Adrenal gland (tissue), 12 donors: Measurements from ENCODE around the gene NEIL1. TPM values are rescaled to one million over a fixed set of nuclear protein-coding genes. Genes with fewer than 3 reads are reported as not detected.

Source experiments
- DNase-seq, 7 donors: peaks; one replicate each; pipeline ENCODE4 v3.0.0-alpha.2; 2019 to 2020
- H3K27ac ChIP-seq, 5 donors: fragments of 200-600 bp; sonication (generic) in 4 of 5; 1 replicate in 3 of 5; 2 replicates in 2 of 5; pipeline versions ENCODE4 v1.5.1 to v1.8.0; 2016 to 2020; ENCODE audit warnings: mild to moderate bottlenecking in 1 of 5
- H3K27me3 ChIP-seq: fragments of 200-600 bp; 2 replicates; pipeline ENCODE4 v1.8.0; 2021
- H3K36me3 ChIP-seq, 2 donors: fragments of 200-600 bp; replicated peaks in 1 of 2; 1 replicate in 1 of 2; 2 replicates in 1 of 2; pipeline versions ENCODE4 v1.5.1 to v1.8.0; 2018 to 2022
- H3K4me1 ChIP-seq, 2 donors: fragments of 200-600 bp; replicated peaks in 1 of 2; 1 replicate in 1 of 2; 2 replicates in 1 of 2; pipeline versions ENCODE4 v1.5.1 to v1.8.0; 2018 to 2021
- H3K4me3 ChIP-seq, 4 donors: fragments of 200-600 bp; sonication (generic) in 3 of 4; one replicate each; pipeline ENCODE4 v1.5.1; 2016 to 2018
- H3K9me3 ChIP-seq, 3 donors: fragments of 200-600 bp; sonication (generic) in 1 of 3; replicated peaks in 1 of 3; 1 replicate in 2 of 3; 2 replicates in 1 of 3; pipeline versions ENCODE4 v1.5.1 to v1.8.0; 2016 to 2021
- CTCF ChIP-seq, 6 experiments: fragments of 450-650 bp in 4 of 6; fragments of 200-600 bp in 2 of 6; sonication (generic) in 1 of 6; IDR thresholded peaks; 1 replicate in 5 of 6; 2 replicates in 1 of 6; pipeline versions ENCODE4 v1.5.1 to v1.8.0; 2016 to 2021; ENCODE audit warnings: antibody characterized with exemption in 6 of 6, mild to moderate bottlenecking in 2 of 6, moderate library complexity in 1 of 6
- POLR2A ChIP-seq, 2 donors: fragments of 450-650 bp; IDR thresholded peaks; one replicate each; pipeline ENCODE4 v1.6.1; 2017; ENCODE audit warnings: antibody characterized with exemption in 2 of 2, mild to moderate bottlenecking in 2 of 2, moderate library complexity in 1 of 2
- WGBS, 4 donors: extraction: QIAGEN DNeasy Blood & Tissue Kit in 2 of 4; methylation state at CpG; one replicate each; pipeline versions ENCODE4 v1.1.5 to v1.1.7; 2013 to 2017; 5-methylcytosine and 5-hydroxymethylcytosine counted together
- intact Hi-C, 2 donors: fragments of 100-400 bp; cut with DNase I; formaldehyde crosslinking; loops; one replicate each; pipeline versions ENCODE4 v1.14.1 to v1.15.0; 2022 to 2023
- polyA plus RNA-seq, 3 donors: library from polyadenylated mRNA; stranded (reverse); fragments of 200-250 nt in 2 of 3; fragments of 350-450 nt in 1 of 3; fragmentation: Illumina TruSeq in 1 of 3; extraction: RNeasy Lipid Tissue Mini Kit (QIAGEN cat#74804) in 1 of 3; gene quantifications; one replicate each; pipeline ENCODE4 v1.2.3, GENCODE V29; 2013 to 2014
- total RNA-seq, 9 donors: library from RNA; depleted of rRNA in 4 of 9; stranded (reverse); fragments of >200 nt in 4 of 9; fragments of 120-200 nt in 1 of 9; fragmentation: NEBNext Ultra II Directional in 1 of 9; extraction: Animal tissue kit (Norgen Biotek cat#: 25700) in 1 of 9; gene quantifications; one replicate each; pipeline versions ENCODE4 v1.1.0 to v1.2.4, GENCODE V29; 2013 to 2023
- donor health status: healthy with polysubstance abuse.
- donor health status: Bipolar disorder and iron deficiency.
- donor health status: DM: yes; HTN: yes; CAD: no.
- donor health status: DM: no; HTN: no; CAD: no.
- donor health status: DM: no; HTN: no; CAD: no.
- donor health status: DM: yes; HTN: yes; CAD: no.

NEIL1 gene
- total and polyA plus RNA-seq, 12 donors = 6.3 to 208 (median 61.2) TPM

- intact Hi-C loops = no loop called here
- TF ChIP-seq POLR2A (IDR thresholded peaks at IDR 0.05) = no peak
- no peak for TF ChIP-seq CTCF (IDR thresholded peaks at IDR 0.05)
- Histone ChIP-seq H3K9me3 (no peaks in the 10 kb centered on the region), H3K4me3 (no peak overlapping the region), H3K4me1 (peaks cover 0 to 25% of the 10 kb centered on the region in 2 donors), H3K27me3 (no peaks in the 10 kb centered on the region), H3K36me3 (peaks cover 0 to 9% of the 10 kb centered on the region in 2 donors), H3K27ac (no peak overlapping the region)
- WGBS, 4 donors = 70 to 83% (median 73%) methylated on average over 7 to 9 of the region's 9 CpGs
- peak in 2 of 7 donors; percentile 43 to 62 for DNase-seq
Measured at GRCh38 chr15:75349851-75350588, 3.2 kb downstream of the NEIL1 start.

GRCh38 chr15:75350601-75351361 lies 3.9 kb downstream of the NEIL1 start:
- H3K27ac ChIP-seq = no peak overlapping the region
- peak in 1 of 7 donors; percentile 15 for DNase-seq
- intact Hi-C loops = no loop called here

GRCh38 chr15:75352186-75353080 lies 5.6 kb downstream of the NEIL1 start:
- Histone ChIP-seq H3K4me3 (no peak overlapping the region), H3K4me1 (peaks cover 0 to 15% of the 10 kb centered on the region in 2 donors), H3K9me3 (no peaks in the 10 kb centered on the region), H3K27me3 (no peaks in the 10 kb centered on the region), H3K36me3 (peaks cover 0 to 33% of the 10 kb centered on the region in 2 donors), H3K27ac (peak overlapping the region in 1 of 5 donors; percentile 5)
- DNase-seq = peak in 1 of 7 donors; percentile 25
- TF ChIP-seq CTCF (IDR thresholded peaks at IDR 0.05) (no peak), POLR2A (IDR thresholded peaks at IDR 0.05) (no peak)
- 80 to 90% (median 89%) methylated on average over 8 to 16 of the region's 16 CpGs for WGBS, 4 donors
- intact Hi-C loops = no loop called here

More at GRCh38 chr15:75350601-75351361, 3.9 kb downstream of the NEIL1 start:
- Histone ChIP-seq H3K36me3 (peaks cover 0 to 17% of the 10 kb centered on the region in 2 donors), H3K9me3 (no peaks in the 10 kb centered on the region), H3K27me3 (no peaks in the 10 kb centered on the region), H3K4me1 (peaks cover 0 to 25% of the 10 kb centered on the region in 2 donors), H3K4me3 (no peak overlapping the region)
- WGBS, 4 donors = 74 to 85% (median 79%) methylated on average over 6 to 7 of the region's 7 CpGs
- no peak for TF ChIP-seq POLR2A (IDR thresholded peaks at IDR 0.05)
- TF ChIP-seq CTCF (IDR thresholded peaks at IDR 0.05) = no peak
